A549 (cell line): Measurements from ENCODE around the gene PYGB. TPM values are rescaled to one million over a fixed set of nuclear protein-coding genes. Genes with fewer than 3 reads are reported as not detected.

Experiments used
- ATAC-seq, 2 experiments: fragments of 200-7000 bp in 1 of 2; fragments of >200 bp in 1 of 2; cut with Nextera tagmentation in 1 of 2; cut with Tn5 transposase in 1 of 2; 3 replicates each; pipeline versions ENCODE4 v1.8.0 to v1.9.1; 2018 to 2020; ENCODE audit warnings: mild to moderate bottlenecking in 1 of 2, moderate library complexity in 1 of 2
- CTCF ChIA-PET: fragments of 300-600 bp; sonication (Branson Sonifier 250); formaldehyde crosslinking; extraction: SDS; loops from one replicate; lab custom pipeline; 2021; ENCODE audit warnings: antibody characterized with exemption, inconsistent platforms; lab: Yijun Ruan, JAX
- POLR2A ChIA-PET: fragments of 350-600 bp; formaldehyde crosslinking; extraction: SDS; loops from one replicate; lab custom pipeline; 2021; ENCODE audit warnings: antibody characterized with exemption, inconsistent platforms; lab: Yijun Ruan, JAX
- DNase-seq, 2 experiments: peaks; one replicate each; pipeline versions ENCODE4 v3.0.0 to v3.0.0-alpha.2; 2011 to 2016; ENCODE audit warnings: low read depth in 1 of 2, low spot score in 1 of 2
- FAIRE-seq: peaks from 2 replicates; lab custom pipeline; 2011; peaks lifted over from hg19 to GRCh38; lab: Jason Lieb, UNC
- H3K27ac ChIP-seq, 2 experiments: fragments of >200 bp; sonication (Bioruptor Twin); formaldehyde crosslinking; 3 replicates each; pipeline ENCODE4 v1.5.1; 2016 to 2017
- H3K4me1 ChIP-seq: fragments of >200 bp; sonication (Bioruptor Twin); formaldehyde crosslinking; 3 replicates; pipeline ENCODE4 v1.6.1; 2016
- H3K4me2 ChIP-seq: fragments of >200 bp; sonication (Bioruptor Twin); formaldehyde crosslinking; 3 replicates; pipeline ENCODE4 v1.6.1; 2016
- H3K4me3 ChIP-seq: fragments of >200 bp; sonication (Bioruptor Twin); formaldehyde crosslinking; 3 replicates; pipeline ENCODE4 v1.5.1; 2016
- H3K9me3 ChIP-seq: fragments of >200 bp; sonication (Bioruptor Twin); formaldehyde crosslinking; 3 replicates; pipeline ENCODE4 v1.6.1; 2016
- BHLHE40 ChIP-seq: IDR thresholded peaks from 2 replicates; pipeline ENCODE4 v1.6.1; 2012; ENCODE audit warnings: low read depth, low read length, inconsistent platforms
- CBX8 ChIP-seq: fragments of 200-600 bp; sonication (generic); IDR thresholded peaks from 2 replicates; pipeline ENCODE4 v1.6.1; 2016
- CHD2 ChIP-seq: fragments of 150-350 bp; IDR thresholded peaks from 2 replicates; pipeline ENCODE4 v1.6.1; 2014; ENCODE audit warnings: low read length; ENCODE audit not compliant: partially characterized antibody
- EHMT2 ChIP-seq: fragments of 200-600 bp; sonication (generic); IDR thresholded peaks from 2 replicates; pipeline ENCODE4 v1.6.1; 2016; ENCODE audit warnings: antibody characterized with exemption, low read depth, mild to moderate bottlenecking, moderate library complexity
- EP300 ChIP-seq, 2 experiments: fragments of >200 bp; sonication (Bioruptor Twin); formaldehyde crosslinking; IDR thresholded peaks; 2 replicates in 1 of 2; 3 replicates in 1 of 2; pipeline ENCODE4 v1.6.1; 2016 to 2017
- ESRRA ChIP-seq: fragments of 150-350 bp; IDR thresholded peaks from 2 replicates; pipeline ENCODE4 v1.6.1; 2014; ENCODE audit warnings: mild to moderate bottlenecking, low read length, borderline replicate concordance
- FOSL2 ChIP-seq, 2 experiments: fragments of 450-650 bp in 1 of 2; fragments of >200 bp in 1 of 2; sonication (Bioruptor Twin) in 1 of 2; formaldehyde crosslinking; IDR thresholded peaks; 2 replicates each; pipeline versions ENCODE4 v1.5.0 to v1.6.1; 2016 to 2020; ENCODE audit warnings: mild to moderate bottlenecking in 1 of 2, moderate library complexity in 1 of 2
- GATA3 ChIP-seq: IDR thresholded peaks from 2 replicates; pipeline ENCODE4 v1.6.1; 2012; ENCODE audit warnings: borderline replicate concordance
- JUN ChIP-seq, 2 experiments: fragments of >200 bp; sonication (Bioruptor Twin); formaldehyde crosslinking; IDR thresholded peaks; 2 replicates in 1 of 2; 3 replicates in 1 of 2; pipeline ENCODE4 v1.6.1; 2016 to 2017
- JUNB ChIP-seq: fragments of >200 bp; sonication (Bioruptor Twin); formaldehyde crosslinking; IDR thresholded peaks from 2 replicates; pipeline ENCODE4 v1.6.1; 2016
- MAFK ChIP-seq: fragments of 450-650 bp; IDR thresholded peaks from 2 replicates; pipeline ENCODE4 v1.6.1; 2014; ENCODE audit not compliant: partially characterized antibody
- NPAS2 ChIP-seq: fragments of 250-450 bp; sonication (Bioruptor Pico); IDR thresholded peaks from 2 replicates; pipeline ENCODE4 v1.8.0; 2022; ENCODE audit warnings: mild to moderate bottlenecking, moderate library complexity, borderline replicate concordance
- NR3C1 ChIP-seq: fragments of >200 bp; sonication (Bioruptor Twin); formaldehyde crosslinking; IDR thresholded peaks from 3 replicates; pipeline ENCODE4 v1.6.1; 2017
- PHF8 ChIP-seq: fragments of 200-600 bp; sonication (generic); IDR thresholded peaks from 2 replicates; pipeline ENCODE4 v1.6.1; 2016; ENCODE audit warnings: low read depth, mild to moderate bottlenecking, antibody characterized with exemption, moderate library complexity, borderline replicate concordance
- POLR2AphosphoS2 ChIP-seq: conservative IDR thresholded peaks from 2 replicates; pipeline ENCODE4 v1.6.1; 2012; ENCODE audit warnings: low read length, improper control_type of control experiment, inconsistent platforms
- RARB ChIP-seq: fragments of 250-450 bp; sonication (Bioruptor Pico); IDR thresholded peaks from 2 replicates; pipeline ENCODE4 v1.8.0; 2021; ENCODE audit warnings: mild to moderate bottlenecking, moderate library complexity
- RNF2 ChIP-seq: fragments of 200-600 bp; sonication (generic); IDR thresholded peaks from 2 replicates; pipeline ENCODE4 v1.6.1; 2016; ENCODE audit warnings: low read depth, mild to moderate bottlenecking, antibody characterized with exemption, moderate library complexity, borderline replicate concordance
- ZFP36 ChIP-seq: fragments of 450-650 bp; IDR thresholded peaks from 2 replicates; pipeline ENCODE4 v1.6.1; 2014; ENCODE audit warnings: borderline replicate concordance; ENCODE audit not compliant: partially characterized antibody
- ZNF302 ChIP-seq: fragments of 250-450 bp; sonication (Bioruptor Pico); IDR thresholded peaks from 2 replicates; pipeline ENCODE4 v1.9.0; 2021; ENCODE audit warnings: inconsistent platforms, mild to moderate bottlenecking, moderate library complexity
- WGBS: methylation state at CpG from one replicate; pipeline ENCODE4 v1.1.6; 2017; ENCODE audit errors: missing lambda C conversion rate; 5-methylcytosine and 5-hydroxymethylcytosine counted together
- polyA plus RNA-seq, 4 experiments: library from polyadenylated mRNA; depleted of rRNA in 3 of 4; stranded (reverse); fragments of >200 nt; fragmentation: RNase III in 1 of 4; extraction: RNeasy Plus Mini Kit Qiagen cat#74134 plus additional on column Dnase treatment in 1 of 4; gene quantifications; 2 replicates in 3 of 4; 3 replicates in 1 of 4; pipeline ENCODE4 v1.2.3, GENCODE V29; 2011 to 2017
- TF ChIP-seq, protein P1 (sequence below): fragments of 250-450 bp; sonication (Bioruptor Pico); IDR thresholded peaks from 2 replicates; pipeline ENCODE4 v1.5.0; 2021; ENCODE audit warnings: mild to moderate bottlenecking, moderate library complexity, borderline replicate concordance
- TF ChIP-seq, protein P2 (sequence below): fragments of >200 bp; sonication (Bioruptor Twin); formaldehyde crosslinking; IDR thresholded peaks from 3 replicates; pipeline ENCODE4 v1.6.1; 2016

Gene PYGB
- polyA plus RNA-seq, 2 of the 4 experiments (the other 2 are of a cell fraction): 93.2 to 100 TPM

DNA sequence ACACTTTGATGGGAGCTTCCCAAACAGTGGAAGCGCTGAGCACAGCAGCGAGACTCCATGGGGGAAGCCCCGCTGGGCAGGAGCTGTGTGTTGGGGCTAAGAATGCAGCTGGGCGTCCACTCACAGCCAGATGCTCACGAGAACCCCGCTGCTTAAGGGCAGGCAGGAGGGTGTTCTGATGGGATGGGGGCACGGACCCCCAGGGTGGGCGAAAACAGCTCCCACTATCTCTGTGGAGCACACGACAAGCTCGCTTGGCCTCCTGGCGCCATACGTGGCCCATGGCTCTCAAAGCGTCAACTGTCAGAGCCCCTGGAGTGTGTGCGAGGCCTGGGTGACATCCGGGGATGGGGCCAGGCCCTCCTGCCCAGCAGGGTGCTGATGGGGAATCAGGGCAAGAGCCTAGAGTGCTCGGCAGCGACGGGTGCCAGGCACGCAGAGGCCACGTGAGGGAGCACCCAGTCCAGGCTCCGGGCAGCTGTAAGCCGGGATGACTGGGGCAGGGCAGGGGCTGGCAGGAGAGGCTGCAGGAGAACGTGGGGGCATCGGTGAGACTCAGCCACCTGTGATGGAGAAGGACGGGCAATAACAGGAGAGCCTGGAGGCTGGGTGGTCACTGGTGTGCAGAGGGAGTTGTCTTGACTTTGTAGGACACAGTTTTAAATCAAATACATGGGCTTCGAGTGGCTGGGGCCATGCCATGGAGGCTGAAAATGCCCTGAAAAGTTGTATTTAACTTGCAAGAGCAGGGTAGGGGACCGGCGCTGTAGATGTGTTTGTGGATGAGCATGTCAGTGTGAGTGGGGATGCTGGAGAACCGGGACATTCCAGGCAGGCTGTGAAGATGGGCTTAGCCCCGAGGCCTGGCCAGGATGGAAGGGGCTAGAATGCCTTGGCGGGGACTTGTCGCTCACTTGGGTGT is 27.3 kb downstream of the PYGB start:
- 93% methylated on average over 32 of the region's 32 CpGs for WGBS
- Histone ChIP-seq H3K9me3 (no peaks in the 10 kb centered on the region), H3K27ac (no peak overlapping the region; a peak in 1 of 6 replicates), H3K4me1 (no peaks in the 10 kb centered on the region; the same call in 2 of the 3 replicates), H3K4me2 (no peak overlapping the region), H3K4me3 (no peak overlapping the region)
- ChIA-PET POLR2A (no interaction called here), CTCF (interaction anchor here (0.8 to 4.1 kb wide), 6 partner anchors 12 to 281 kb away, joined by 3 to 18 read pairs (median 5); partner anchors contain the start of gene PYGB)
- ATAC-seq (peak in 1 of 2 experiments; percentile 6; a peak in 1 of 6 replicates), FAIRE-seq (no peak), DNase-seq (no peak)
- TF ChIP-seq EP300 (IDR thresholded peaks at IDR 0.05) (no peak), JUNB (no peak), FOSL2 (IDR thresholded peaks at IDR 0.05) (no peak), FOSL2 (CRISPR knock-in tag; IDR thresholded peaks at IDR 0.05) (no peak), BHLHE40 (no peak)

DNA sequence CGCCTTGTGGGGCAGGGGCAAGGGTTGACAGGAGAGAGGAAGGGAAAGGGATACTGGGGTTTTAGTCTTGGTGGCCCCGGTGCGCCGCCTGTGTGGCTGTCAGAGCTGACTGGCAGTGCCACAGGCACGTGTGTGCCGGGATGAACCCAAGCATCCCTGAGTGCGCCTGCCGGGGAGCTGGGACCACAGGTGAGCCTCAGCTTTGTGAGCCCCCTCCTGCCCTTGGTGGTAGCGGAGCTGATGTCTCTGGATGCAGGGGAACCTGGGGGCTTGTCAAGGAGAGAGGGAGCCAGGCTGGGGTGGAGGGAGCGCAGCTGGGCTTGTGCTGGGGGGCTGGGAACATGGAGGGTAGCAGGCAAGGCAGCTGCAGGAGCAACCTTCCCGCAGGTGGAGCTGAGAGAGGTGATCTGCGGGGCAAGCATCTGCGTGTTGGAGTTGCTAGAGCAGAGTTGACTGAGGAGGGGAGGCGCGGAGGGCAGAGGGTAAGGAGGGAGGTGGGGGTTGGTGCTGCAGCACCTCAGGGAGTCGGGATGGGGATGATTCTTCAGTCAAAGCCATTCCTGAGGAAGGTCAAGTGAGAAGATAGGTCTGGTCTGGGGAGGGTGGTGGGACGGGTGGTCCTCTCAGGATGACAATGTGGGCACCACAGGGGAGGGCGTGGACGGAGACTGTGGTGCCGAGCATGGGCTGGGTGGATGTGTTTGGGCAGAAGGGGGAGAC is 28.1 kb downstream of the PYGB start:
- POLR2A ChIA-PET: interaction anchor here (0.6 kb wide), 1 partner anchor 20 kb away, joined by 3 read pairs; no protein-coding TSS in a partner anchor
- Histone ChIP-seq H3K4me3 (no peak overlapping the region), H3K4me2 (no peak overlapping the region), H3K9me3 (no peaks in the 10 kb centered on the region), H3K27ac (peak overlapping the region in 1 of 2 experiments; percentile 25; a peak in 1 of 6 replicates), H3K4me1 (no peaks in the 10 kb centered on the region; the same call in 2 of the 3 replicates)
- ATAC-seq (no peak), DNase-seq (no peak), FAIRE-seq (no peak)
- TF ChIP-seq PHF8: no peak
- 93% methylated on average over 20 of the region's 20 CpGs for WGBS
- CTCF ChIA-PET: interaction anchor here (1.1 to 1.9 kb wide), 3 partner anchors 20 to 44 kb away, joined by 3 to 6 read pairs (median 5); partner anchors contain the start of gene PYGB

DNA sequence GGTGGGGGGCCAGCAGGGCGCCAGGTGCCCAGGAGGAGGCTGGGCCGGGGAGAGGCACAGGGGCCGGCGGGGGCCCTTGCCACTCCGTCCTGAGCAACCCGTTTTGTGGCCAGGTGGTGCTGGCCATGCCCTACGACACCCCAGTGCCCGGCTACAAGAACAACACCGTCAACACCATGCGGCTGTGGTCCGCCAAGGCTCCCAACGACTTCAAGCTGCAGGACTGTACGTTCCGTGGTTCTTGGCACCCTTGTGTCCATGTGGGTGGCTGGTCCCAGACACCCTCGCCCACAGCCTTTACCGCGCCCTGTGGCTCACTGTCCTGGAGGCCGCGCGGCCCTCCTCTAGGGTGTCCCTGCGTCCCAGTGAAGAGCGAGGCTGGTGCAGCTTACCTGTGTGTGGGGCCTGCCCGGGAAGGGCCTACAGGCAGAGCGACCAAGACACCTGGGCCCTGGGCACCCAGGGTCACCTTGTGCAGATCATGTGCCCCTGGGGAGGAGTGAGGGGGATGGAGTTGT is 28.7 kb downstream of the PYGB start:
- no peak for ATAC-seq
- POLR2A ChIA-PET: no interaction called here
- Histone ChIP-seq H3K4me3 (no peak overlapping the region), H3K9me3 (no peaks in the 10 kb centered on the region), H3K4me2 (no peak overlapping the region), H3K4me1 (no peaks in the 10 kb centered on the region; the same call in 2 of the 3 replicates), H3K27ac (peak overlapping the region in 1 of 2 experiments; percentile 63; a peak in 1 of 6 replicates)
- WGBS: 96% methylated on average over 19 of the region's 24 CpGs
- DNase-seq: no peak
- FAIRE-seq: no peak
- no peak for TF ChIP-seq CBX8
- TF ChIP-seq ESRRA: no peak
- no peak for TF ChIP-seq ZNF302
- no peak for TF ChIP-seq NPAS2
- CTCF ChIA-PET: interaction anchor here (8.6 kb wide), 1 partner anchor 18 kb away, joined by 42 read pairs; no protein-coding TSS in a partner anchor

DNA sequence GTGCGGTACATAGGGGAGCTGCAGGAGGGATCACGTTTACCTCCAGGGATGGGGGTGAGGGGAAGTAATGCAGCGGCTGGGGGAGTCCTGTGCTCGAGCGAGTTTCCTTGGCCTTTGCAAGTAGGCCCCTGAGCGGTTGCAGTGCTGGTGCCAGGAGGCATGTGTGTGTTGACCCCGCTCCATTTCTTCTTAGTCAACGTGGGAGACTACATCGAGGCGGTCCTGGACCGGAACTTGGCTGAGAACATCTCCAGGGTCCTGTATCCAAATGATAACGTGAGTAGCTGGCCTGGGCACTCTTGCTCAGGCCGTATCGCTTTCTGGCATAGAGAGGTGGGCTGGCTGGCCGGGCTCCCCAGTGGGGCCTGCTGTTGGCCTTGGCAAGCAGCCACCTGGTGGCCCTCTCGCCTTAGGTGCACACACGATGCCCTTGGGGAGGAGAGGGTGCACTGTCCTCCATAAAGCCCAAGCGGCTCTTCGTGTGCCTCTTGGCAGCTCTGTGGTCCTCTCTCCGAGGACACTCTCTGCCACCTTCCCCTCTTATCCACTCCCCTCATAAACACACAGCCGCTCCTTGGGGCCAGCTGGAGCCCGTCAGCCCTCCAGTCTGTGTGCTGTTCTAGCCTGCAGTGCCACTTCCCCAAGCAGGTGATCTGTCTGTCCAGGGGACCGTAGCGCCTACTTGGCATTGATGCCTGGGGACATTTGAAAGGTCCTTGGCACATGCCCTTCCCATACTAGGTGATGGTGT is 29.3 kb downstream of the PYGB start:
- Histone ChIP-seq H3K4me1 (no peaks in the 10 kb centered on the region; the same call in 2 of the 3 replicates), H3K4me2 (no peak overlapping the region; the same call in 2 of the 3 replicates), H3K27ac (peak overlapping the region in 1 of 2 experiments; percentile 63; a peak in 1 of 6 replicates), H3K9me3 (no peaks in the 10 kb centered on the region), H3K4me3 (no peak overlapping the region)
- ChIA-PET CTCF (interaction anchor here (0.8 to 8.6 kb wide), 3 partner anchors 18 to 30 kb away, joined by 3 to 42 read pairs (median 5); partner anchors contain the start of gene PYGB), POLR2A (no interaction called here)
- DNase-seq (no peak), FAIRE-seq (no peak), ATAC-seq (no peak)
- WGBS: 91% methylated on average over 24 of the region's 24 CpGs
- TF ChIP-seq, protein P1, sequence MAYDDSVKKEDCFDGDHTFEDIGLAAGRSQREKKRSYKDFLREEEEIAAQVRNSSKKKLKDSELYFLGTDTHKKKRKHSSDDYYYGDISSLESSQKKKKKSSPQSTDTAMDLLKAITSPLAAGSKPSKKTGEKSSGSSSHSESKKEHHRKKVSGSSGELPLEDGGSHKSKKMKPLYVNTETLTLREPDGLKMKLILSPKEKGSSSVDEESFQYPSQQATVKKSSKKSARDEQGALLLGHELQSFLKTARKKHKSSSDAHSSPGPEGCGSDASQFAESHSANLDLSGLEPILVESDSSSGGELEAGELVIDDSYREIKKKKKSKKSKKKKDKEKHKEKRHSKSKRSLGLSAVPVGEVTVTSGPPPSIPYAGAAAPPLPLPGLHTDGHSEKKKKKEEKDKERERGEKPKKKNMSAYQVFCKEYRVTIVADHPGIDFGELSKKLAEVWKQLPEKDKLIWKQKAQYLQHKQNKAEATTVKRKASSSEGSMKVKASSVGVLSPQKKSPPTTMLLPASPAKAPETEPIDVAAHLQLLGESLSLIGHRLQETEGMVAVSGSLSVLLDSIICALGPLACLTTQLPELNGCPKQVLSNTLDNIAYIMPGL: no peak
- TF ChIP-seq, protein P2, sequence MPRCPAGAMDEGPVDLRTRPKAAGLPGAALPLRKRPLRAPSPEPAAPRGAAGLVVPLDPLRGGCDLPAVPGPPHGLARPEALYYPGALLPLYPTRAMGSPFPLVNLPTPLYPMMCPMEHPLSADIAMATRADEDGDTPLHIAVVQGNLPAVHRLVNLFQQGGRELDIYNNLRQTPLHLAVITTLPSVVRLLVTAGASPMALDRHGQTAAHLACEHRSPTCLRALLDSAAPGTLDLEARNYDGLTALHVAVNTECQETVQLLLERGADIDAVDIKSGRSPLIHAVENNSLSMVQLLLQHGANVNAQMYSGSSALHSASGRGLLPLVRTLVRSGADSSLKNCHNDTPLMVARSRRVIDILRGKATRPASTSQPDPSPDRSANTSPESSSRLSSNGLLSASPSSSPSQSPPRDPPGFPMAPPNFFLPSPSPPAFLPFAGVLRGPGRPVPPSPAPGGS: no peak
- TF ChIP-seq MAFK (no peak), JUN (IDR thresholded peaks at IDR 0.05) (no peak), EHMT2 (no peak), GATA3 (no peak), CHD2 (no peak), POLR2AphosphoS2 (no peak), RNF2 (no peak), NPAS2 (no peak), BHLHE40 (no peak), ZFP36 (no peak), RARB (no peak), NR3C1 (no peak)
